Tongue (tissue), 2 donors: ENCODE data around the gene CDH5. TPM values are rescaled to one million over a fixed set of nuclear protein-coding genes. Genes with fewer than 3 reads are reported as not detected.

Source experiments
- DNase-seq: peaks from one replicate; pipeline ENCODE4 v3.0.0-alpha.2; 2015
- total RNA-seq: library from RNA; depleted of rRNA; stranded (reverse); fragments of >200 nt; gene quantifications from one replicate; pipeline ENCODE4 v1.2.3, GENCODE V29; 2014

CDH5 gene
- total RNA-seq, 1 donor from 2014 or later, result 67.7 TPM

- DNase-seq, result no peak
Measured at GRCh38 chr16:66391726-66392670, 25.5 kb downstream of the CDH5 start.

DNA sequence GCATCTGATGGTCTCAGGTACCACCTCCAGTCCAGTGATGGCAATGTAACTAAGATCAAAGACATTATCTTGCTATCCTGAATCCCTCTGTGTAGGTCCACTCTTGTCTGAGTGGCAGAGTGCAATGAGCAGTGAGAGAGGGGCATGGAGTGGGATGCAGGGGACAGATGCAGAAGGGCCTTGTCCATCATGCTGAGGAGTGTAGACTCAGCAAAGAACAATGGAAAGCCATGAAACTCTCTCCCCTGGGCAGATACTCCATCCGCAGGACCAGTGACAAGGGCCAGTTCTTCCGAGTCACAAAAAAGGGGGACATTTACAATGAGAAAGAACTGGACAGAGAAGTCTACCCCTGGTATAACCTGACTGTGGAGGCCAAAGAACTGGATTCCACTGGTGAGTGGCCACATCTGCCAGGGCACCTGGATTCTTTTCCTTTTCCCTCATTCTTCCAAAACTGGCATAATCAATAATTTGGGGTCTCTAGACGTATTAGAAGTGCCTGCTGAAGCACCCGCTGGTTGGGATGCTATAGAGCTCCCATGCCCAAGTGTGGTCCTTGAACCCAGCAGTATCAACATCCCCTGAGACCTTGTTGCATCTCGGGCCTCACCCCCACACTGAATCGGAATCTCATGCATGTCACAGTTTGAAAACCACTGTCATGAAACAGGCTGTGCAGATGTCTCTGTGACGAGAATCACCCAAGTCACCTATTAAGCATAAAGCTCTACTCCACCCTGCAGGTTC is 29.5 kb downstream of the CDH5 start:
- DNase-seq, result no peak

DNA sequence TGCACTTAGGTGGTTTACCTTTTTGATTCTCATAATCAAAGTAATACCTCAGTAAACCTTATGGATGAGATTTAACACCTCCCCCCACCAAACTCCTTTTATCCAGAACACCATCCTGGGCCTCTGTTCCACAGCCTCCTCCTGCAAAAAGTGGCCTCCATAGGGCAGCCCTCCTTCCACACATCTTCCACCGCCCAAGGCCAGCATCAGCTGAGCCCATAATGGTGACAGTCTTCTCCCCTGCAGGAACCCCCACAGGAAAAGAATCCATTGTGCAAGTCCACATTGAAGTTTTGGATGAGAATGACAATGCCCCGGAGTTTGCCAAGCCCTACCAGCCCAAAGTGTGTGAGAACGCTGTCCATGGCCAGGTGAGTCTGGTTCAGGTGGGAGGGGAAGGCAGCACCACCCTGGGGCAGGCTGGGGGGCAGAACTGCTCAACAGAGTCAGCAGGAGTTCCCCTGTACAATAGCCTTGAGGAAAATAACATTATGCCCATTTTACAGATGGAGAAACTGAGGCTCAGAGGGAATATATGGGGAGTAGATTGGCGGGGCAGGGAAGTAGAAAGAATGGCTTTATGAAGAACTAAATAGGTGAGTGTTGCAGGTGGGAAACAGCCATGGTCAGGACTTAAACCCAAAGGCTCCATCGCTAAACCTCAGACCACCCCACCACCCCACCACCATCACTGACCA is 31.4 kb downstream of the CDH5 start:
- no peak for DNase-seq

DNA sequence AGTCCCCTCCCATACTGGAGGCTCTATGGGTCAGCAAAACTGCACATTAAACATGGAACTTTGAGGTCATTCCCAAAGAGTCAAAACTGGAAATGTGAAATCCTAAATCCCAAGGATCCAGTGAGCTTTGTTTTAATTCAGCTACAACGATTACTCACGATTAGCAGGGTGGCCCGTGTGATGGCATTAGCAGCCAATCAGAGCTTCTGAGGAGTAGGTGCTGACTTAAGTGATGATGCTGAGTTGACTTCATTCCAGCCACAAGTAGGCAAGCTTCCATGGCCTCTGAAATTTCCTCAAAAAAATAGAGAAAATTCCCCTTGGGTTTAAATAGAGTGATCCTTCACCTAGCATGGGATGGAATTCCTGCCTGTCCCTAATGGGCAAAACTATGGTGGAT is 32.5 kb downstream of the CDH5 start:
- DNase-seq, result no peak

DNA sequence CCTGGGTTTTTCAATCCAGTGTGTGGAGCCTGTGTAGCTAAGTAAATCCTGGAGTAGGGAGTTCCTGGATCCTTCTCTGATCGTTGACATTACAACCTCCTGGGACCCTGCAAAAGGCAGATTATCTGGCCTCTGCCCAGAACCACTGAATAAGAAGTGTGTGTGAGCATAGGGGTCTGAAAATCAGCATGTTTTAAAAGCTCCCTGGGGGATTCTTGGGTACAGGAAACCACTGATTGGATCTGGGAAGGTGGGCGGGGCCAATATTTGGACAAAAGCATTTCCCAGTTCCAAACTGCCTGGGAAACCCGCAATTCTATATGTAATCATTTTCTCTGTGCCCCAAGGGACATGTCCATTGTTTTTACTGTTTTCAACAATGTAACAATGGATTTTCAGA is 33.4 kb downstream of the CDH5 start:
- peak; percentile 42 for DNase-seq

DNA sequence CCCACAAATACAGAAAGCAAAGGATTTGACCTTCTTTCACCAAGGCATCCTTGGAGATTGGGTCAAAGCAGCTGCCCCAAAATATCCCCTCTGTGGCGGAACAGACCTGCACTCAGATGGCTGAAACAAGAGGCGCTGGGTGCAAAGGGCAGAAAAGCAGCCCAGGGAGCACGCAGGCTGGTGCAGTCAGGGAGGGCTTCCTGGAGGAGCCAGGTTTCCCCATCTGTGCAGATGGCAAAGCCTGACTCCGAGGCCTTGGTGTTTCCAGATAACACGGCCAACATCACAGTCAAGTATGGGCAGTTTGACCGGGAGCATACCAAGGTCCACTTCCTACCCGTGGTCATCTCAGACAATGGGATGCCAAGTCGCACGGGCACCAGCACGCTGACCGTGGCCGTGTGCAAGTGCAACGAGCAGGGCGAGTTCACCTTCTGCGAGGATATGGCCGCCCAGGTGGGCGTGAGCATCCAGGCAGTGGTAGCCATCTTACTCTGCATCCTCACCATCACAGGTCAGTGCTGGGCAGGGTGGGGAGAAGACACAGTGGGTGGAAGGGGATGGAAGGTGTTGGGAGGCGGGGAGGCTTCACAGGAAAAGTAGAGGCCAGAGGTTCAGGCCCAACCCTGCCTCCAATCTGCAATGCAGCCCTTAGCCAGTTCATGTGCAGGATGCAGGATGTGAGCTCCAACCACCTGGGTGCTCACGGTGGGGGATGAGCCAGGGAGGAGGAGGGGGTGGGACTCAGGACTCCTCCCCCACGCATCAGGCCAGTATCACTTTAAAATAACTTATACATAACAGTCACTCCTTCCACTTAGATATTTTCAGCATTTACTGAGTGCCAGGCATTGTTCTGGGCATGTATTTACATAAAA is 34.3 kb downstream of the CDH5 start:
- no peak for DNase-seq

- no peak for DNase-seq
Measured at GRCh38 chr16:66401610-66402009, 35.1 kb downstream of the CDH5 start.

DNA sequence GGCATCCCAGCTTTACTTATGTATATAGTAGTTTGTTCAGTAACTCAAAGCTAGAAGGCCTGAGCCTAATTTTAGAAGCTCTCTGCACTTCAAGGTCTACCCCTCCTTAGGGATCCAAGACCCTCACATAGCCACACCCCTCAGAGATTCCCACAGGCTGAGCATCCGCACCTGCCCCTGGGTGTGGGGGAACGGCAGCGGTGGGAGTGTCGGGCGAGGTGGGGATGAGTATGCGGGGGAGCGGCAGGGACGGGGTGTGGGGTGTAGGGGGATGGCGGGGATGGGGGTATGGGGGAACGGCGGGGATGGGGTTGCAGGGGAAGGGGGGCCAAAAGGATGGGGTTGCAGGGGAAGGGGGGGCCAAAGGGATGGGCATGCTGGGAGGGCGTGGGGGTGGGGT is 35.7 kb downstream of the CDH5 start:
- DNase-seq, result no peak

- DNase-seq, result no peak
Measured at GRCh38 chr16:66402591-66403230, 36.2 kb downstream of the CDH5 start.

- DNase-seq, result no peak
Measured at GRCh38 chr16:66403531-66404145, 37.1 kb downstream of the CDH5 start.

GRCh38 chr16:66405057-66405783 is 38.7 kb downstream of the CDH5 start:
- DNase-seq, result no peak

- DNase-seq, result peak; percentile 91
Measured at GRCh38 chr16:66406534-66407221, 40.2 kb downstream of the CDH5 start.

GRCh38 chr16:66408163-66409048 is 41.9 kb downstream of the CDH5 start:
- peak; percentile 45 for DNase-seq

DNA sequence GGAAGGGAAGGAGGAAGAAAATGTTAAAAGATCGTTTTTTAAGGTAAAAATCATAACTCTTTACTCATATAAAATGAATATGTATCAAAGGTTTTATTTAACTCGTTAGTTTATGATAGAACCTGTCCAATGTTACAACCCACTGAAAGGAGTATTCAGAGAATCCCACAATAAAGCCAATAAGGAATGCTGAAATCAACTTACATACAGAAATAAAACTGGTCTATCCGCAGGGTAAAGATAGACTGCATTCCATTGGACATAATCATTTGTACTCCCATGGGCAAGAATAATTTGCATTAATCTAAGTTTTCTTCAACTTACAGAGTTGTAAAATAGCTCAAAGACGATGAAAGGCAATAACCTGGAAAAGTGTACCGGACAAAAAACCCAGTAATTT is 42.7 kb downstream of the CDH5 start:
- DNase-seq, result no peak

- no peak for DNase-seq
Measured at GRCh38 chr16:66412182-66412581, 45.7 kb downstream of the CDH5 start.

GRCh38 chr16:66414891-66415290 is 48.4 kb downstream of the CDH5 start:
- DNase-seq, result no peak

DNA sequence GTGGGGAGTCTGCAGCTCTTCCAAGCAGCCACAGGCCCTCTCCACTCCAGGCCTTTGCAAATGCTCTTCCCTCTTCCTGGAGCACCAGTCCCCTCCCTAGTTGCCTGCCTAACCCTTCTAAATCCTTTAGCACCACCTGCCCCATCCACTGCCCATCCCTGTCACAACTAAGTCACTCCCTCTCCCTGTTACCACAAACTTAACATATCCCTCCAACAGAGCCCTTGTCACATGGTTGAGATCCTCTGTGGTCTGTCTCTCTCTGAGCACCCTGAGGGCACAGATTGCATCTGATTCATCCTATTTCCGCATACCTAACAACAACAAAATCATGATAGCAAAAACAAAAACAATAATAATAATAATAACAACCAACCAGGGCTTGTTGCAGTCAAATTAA is 49.6 kb downstream of the CDH5 start:
- no peak for DNase-seq

DNA sequence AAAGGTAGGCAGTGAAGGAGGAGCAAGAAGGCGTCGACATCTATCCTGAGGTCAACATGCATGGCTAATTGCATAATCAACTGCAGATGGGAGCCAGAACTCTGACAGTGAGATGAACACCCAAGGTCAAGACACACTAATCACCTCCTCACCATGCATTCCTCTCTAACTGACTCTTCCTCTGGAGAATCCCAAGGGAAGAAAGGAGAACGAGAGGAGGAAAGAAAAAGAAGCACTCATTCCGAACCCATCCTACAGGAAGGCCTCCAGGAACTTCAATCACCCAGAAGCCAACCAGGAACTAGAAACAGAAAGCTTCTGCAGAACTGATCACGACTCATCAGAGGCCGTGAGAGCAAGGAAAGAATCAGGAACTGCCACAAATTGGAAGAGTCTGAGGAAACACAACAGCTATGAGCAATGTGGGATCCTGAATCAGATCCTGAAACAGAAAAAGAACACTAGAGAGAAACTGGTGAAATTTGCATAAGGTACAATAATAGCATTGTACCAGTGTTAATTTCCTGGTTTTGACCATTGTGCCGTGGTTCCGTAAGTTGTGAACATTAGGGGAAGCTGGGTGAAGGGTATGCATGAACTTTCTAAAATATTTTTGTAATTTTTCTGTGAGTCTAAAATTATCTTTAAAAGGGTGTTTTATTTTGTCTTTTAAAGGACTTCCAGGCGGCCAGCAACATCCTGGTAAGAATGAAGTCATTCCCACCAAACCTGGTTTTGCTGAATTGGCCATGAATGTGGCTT is 50.6 kb downstream of the CDH5 start:
- DNase-seq, result no peak
